ENCODE results near the gene NCOA1.

DNA sequence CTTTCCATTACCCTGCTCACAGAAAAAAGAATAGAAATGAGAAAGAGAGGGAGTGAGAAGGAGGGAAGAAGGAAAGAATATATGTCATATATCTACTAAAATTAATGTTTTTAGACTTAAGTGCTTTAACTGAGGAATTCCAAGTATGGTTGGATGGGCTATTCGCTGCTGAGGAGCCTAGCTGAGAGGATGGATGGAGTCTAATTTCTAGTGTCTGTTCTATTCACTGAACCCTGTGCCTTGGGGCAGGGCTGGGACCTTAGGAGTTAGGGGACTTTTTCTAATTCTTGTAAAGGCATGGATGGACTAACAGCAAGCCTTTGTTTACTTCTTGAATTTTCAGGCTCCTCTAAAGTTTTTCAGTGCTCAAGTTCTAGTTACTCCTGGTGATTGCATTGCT is 192.4 kb downstream of the NCOA1 start:
- TF ChIP-seq CTCF (IDR thresholded peaks at IDR 0.05; ENCODE audit: poor library complexity, severe bottlenecking) (no peak), POLR2AphosphoS5 (IDR thresholded peaks at IDR 0.05) (no peak), EZH2 (IDR thresholded peaks at IDR 0.05; ENCODE audit: borderline replicate concordance, insufficient read depth, low read length, poor library complexity, severe bottlenecking) (no peak)
- TF ChIP-seq, protein P1, sequence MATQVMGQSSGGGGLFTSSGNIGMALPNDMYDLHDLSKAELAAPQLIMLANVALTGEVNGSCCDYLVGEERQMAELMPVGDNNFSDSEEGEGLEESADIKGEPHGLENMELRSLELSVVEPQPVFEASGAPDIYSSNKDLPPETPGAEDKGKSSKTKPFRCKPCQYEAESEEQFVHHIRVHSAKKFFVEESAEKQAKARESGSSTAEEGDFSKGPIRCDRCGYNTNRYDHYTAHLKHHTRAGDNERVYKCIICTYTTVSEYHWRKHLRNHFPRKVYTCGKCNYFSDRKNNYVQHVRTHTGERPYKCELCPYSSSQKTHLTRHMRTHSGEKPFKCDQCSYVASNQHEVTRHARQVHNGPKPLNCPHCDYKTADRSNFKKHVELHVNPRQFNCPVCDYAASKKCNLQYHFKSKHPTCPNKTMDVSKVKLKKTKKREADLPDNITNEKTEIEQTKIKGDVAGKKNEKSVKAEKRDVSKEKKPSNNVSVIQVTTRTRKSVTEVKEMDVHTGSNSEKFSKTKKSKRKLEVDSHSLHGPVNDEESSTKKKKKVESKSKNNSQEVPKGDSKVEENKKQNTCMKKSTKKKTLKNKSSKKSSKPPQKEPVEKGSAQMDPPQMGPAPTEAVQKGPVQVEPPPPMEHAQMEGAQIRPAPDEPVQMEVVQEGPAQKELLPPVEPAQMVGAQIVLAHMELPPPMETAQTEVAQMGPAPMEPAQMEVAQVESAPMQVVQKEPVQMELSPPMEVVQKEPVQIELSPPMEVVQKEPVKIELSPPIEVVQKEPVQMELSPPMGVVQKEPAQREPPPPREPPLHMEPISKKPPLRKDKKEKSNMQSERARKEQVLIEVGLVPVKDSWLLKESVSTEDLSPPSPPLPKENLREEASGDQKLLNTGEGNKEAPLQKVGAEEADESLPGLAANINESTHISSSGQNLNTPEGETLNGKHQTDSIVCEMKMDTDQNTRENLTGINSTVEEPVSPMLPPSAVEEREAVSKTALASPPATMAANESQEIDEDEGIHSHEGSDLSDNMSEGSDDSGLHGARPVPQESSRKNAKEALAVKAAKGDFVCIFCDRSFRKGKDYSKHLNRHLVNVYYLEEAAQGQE (IDR thresholded peaks at IDR 0.05; ENCODE audit: borderline replicate concordance), result no peak
